Stimulated activated CD8-positive, alpha-beta memory T cell treated with anti-CD3 and anti-CD28 coated beads, Interleukin-15, amount 100 ng/mL, for 24 hours (primary cell): Measurements from ENCODE around the gene SNAP47.

Source experiments
- DNase-seq: peaks from one replicate; pipeline ENCODE4 v3.0.0-alpha.2; 2020; ENCODE audit warnings: low read depth

Gene SNAP47

GRCh38 chr1:227798078-227798802, 63.0 kb downstream of the SNAP47 start:
- no peak for DNase-seq

GRCh38 chr1:227799756-227800155, 64.5 kb downstream of the SNAP47 start:
- DNase-seq: no peak

- no peak for DNase-seq
Observed at GRCh38 chr1:227803933-227804332, 68.7 kb downstream of the SNAP47 start.

GRCh38 chr1:227805606-227806197, 70.5 kb downstream of the SNAP47 start:
- DNase-seq: no peak

GRCh38 chr1:227808566-227808965, 73.3 kb downstream of the SNAP47 start:
- no peak for DNase-seq

GRCh38 chr1:227809026-227809425, 73.8 kb downstream of the SNAP47 start:
- no peak for DNase-seq

GRCh38 chr1:227813962-227814361, 78.7 kb downstream of the SNAP47 start:
- DNase-seq: no peak

GRCh38 chr1:227815468-227816409, 80.5 kb downstream of the SNAP47 start, which contains the start of gene PRSS38:
PRSS38 (plus strand) TSS chr1:227815675; CDS start chr1:227815717, 42 bp downstream.
- no peak for DNase-seq

- no peak for DNase-seq
Observed at GRCh38 chr1:227816750-227817446, 81.7 kb downstream of the SNAP47 start.

- no peak for DNase-seq
Observed at GRCh38 chr1:227823537-227823936, 88.3 kb downstream of the SNAP47 start.

GRCh38 chr1:227824204-227824603, 89.0 kb downstream of the SNAP47 start:
- DNase-seq: no peak

- DNase-seq: no peak
Observed at GRCh38 chr1:227828786-227829185, 93.6 kb downstream of the SNAP47 start.
